GM18870 (cell line): ENCODE results near the gene ATE1.

Experiments
- ATAC-seq: cut with Tn5 transposase; IDR thresholded peaks from one replicate; pipeline ENCODE4 v1.9.1; 2021; ENCODE audit warnings: moderate library complexity; ENCODE audit not compliant: unreplicated experiment

The ATE1 gene

DNA sequence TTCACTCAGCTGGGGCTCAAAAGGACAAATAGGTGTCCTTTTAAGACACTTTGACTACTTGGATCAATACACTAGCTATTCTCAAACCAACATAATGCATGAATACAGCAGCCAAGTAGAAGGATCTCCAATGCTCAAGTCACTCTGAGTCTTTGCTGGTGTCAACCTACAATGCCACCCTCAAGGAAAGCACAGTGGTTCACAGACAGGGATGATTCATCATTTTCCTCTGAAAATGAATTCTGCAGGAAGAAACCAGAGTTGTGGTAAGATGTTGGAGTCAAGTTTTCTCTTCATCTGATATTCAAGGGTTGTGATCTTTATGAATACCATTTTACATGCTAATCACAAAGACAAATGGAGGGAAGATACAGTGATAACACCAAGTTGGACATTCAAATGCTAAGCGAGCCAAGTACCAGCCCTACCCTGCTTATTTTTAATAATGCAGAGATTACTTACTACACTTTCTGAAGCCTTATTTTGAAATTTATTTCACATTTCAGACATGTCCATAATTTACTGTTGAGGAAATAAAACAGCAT is 186.5 kb downstream of the ATE1 start:
- no peak for ATAC-seq

DNA sequence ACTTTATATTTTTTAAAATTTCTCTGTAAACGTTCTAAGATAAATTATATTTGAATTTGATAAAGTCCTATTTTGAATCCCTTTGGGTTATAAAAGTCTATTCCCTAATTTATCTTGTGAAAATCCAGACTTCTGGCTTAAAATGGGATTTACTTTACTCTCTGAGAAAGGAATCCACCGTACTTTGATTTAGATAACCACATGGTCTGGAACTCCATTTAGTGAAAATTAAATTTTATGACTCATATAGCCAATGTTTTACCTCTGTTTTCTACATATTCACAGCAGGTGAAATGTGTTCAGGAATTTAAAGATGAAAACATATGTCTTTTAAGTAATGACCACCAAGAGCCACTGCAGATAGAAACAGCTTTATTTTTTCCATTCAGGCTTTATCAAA is 187.8 kb downstream of the ATE1 start:
- ATAC-seq = no peak

DNA sequence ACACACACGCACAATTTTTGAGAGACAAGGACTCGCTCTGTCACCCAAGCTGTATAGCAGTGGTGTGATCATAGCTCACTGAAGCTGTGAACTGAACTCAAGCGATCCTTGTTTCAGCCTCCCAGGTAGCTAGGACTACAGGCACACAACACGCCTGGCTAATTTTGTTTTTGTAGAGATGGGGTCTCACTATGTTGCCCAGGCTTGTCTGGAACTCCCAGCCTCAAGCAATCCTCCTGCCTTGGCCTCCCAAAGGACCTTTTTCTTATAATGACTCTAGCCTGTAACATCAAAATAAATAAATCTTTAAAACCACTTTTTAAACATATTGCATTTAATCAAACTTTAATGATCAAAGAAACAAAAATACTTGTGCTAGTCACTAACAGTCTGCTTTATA is 188.7 kb downstream of the ATE1 start:
- ATAC-seq = no peak

GRCh38 chr10:121736315-121737130 is 191.3 kb downstream of the ATE1 start:
- ATAC-seq = no peak

DNA sequence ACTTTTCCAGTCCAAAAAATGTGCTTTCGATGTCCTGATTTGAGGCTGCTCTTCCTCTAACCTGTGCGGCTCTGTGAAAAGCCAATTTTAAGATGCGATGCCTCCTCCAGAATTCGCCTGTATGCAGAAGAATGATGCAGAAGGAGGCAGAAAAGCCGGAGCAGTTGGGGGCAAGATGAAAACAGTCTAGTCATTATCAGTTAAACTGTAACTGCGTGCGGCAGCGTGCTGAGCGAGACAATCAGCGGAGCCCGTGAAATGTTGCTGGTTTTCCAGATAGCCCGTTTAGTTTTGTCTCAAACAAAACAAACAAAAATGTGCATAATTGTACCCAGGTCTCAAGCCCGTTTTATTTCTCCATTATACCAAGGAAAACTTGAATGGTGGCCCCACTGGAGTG is 192.6 kb downstream of the ATE1 start:
- ATAC-seq = no peak

- ATAC-seq = no peak
Observed at GRCh38 chr10:121734589-121735045, 193.2 kb downstream of the ATE1 start.

DNA sequence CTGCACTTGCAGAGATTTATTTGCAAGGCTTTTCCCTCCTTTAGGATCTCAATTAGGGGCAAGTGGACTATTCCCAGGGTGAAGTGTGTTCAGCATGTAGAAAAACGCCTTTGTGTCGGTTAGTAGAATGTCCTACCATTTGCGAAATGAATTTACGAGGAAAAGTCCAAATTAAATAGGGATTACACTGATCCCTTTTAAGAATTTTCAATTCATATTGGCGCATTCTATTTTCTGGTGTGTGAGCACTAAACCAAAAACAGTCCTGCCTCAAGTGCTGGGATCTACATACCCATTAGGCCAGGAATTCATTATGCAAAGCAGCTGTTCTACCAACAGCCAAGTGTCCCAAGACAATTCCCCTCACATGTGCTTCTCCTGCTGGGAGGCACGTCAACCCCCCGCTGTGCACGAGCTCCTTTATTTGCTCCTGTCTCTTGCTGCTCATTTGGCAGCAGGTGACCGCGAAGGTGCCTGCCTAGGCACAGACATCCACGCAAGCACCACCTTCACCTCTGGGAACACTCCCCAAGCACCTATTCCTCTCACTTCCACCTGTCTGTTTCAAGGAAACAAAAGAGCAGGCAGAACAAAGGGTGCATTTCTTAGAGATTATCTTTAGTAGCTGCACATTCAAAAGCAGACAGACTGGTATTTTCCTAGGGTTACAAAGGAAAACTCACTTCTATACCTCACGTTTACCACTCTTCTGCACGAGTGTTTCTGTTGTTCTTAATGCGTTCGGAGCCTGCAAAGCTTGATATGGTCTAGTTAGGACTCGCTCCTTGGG is 195.0 kb downstream of the ATE1 start:
- ATAC-seq = no peak

- ATAC-seq = no peak
Observed at GRCh38 chr10:121732172-121732571, 195.7 kb downstream of the ATE1 start.

DNA sequence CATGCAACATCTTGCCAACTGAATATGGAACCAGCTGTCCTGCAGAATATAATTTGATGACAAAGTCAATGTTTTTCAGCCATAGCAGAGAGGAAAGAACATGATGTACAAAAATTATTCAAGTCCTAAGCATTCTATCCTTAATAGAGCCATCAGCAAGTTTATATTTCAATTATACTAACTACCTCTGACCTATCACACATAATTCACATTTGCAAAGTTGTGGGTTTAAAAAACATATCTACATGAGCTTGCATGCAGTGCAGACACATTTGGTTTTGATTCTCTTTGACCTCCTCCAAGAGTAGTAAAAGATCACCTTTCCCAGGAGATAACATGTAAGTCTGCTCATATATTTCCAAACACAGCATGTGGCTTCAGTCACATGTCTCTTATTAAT is 203.5 kb downstream of the ATE1 start:
- no peak for ATAC-seq

DNA sequence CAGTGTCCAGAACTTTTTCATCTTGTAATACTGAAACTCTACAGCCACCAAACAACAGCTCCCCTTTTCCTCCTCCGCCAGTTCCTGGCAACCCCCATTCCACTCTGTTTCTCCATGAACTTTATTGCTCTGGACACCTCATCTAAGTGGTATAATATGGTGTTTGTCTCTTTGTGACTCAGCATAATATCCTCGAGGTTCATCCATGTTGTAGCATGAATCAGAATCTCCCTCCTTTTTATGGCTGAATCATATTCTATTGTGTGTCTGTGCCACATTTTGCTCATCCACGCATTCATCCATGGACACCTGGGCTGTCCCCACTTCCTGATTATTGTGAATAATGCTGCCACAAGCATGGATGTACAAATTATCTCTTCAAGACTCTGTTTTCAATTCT is 205.2 kb downstream of the ATE1 start:
- ATAC-seq = no peak

DNA sequence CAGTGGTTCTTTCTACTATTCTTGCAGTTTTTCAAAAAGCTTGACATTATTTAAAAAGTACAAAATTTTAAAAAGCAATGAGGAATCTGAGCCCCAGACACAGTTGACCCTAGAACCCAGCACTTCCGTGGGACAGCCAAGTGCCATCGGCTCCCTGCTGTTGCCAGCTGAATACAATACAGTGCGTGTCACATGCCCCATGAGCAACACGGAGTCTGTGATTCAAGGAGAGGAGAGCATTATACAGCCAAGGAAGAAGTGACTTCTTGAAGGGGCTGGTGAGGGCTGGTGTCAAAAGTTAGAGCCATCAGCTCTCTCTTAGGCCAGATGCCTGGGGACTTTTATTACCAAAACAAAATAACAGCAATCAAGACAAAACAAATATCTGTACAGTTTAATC is 206.6 kb downstream of the ATE1 start:
- no peak for ATAC-seq

DNA sequence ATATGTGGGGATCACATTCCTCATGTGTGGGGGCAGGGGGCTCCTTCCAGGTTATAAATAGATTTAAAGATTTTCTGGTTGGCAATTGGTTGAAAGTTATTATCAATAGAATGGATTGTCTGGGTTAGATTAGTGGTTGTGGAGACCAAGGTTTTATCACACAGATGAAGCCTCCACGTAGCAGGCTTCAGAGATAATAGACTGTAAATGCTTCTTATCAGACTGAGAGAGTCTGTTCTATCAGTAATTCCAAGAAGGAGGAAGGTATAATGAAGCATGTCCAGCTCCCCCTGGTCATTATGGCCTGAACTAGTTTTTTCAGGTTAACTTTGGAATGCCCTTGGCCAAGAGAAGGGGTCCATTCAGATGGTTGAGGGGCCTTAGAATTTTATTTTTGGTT is 211.9 kb downstream of the ATE1 start:
- ATAC-seq = no peak

DNA sequence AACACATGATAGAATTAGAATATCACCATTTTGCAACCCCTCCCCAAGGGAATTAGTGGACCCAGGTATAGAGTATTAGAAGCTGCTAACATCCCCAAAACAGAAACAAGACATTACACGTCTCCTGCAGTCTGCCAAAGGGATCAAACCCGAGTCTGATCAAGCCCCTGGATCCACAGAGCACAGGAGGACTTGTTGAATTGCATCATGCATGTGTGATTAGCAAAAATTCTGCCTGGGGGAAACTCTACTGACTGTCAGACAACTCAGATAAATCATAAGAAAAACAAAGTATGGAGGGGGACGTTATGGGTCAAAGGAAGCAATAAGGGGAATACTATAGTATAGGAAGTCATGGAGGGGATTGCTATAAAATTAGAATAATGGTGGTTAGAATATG is 212.8 kb downstream of the ATE1 start:
- ATAC-seq = no peak

DNA sequence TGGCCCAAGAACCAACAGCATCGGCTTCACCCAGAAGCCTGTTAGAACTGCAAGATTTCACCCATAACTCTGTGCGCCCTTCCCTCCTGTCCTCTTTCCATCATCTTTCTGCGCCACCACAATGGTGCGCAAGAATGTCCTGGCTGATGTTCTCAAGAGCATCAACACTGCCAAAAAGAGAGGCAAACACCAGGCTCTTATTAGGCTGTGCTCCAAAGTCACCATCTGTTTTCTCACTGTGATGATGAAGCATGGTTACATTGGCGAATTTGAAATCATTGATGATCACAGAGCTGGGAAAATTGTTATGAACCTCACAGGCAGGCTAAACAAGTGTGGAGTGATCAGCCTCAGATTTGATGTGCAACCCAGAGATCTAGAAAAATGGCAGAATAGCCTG is 214.3 kb downstream of the ATE1 start:
- no peak for ATAC-seq

- no peak for ATAC-seq
Observed at GRCh38 chr10:121710971-121711370, 216.9 kb downstream of the ATE1 start.

- no peak for ATAC-seq
Observed at GRCh38 chr10:121710207-121710606, 217.6 kb downstream of the ATE1 start.

DNA sequence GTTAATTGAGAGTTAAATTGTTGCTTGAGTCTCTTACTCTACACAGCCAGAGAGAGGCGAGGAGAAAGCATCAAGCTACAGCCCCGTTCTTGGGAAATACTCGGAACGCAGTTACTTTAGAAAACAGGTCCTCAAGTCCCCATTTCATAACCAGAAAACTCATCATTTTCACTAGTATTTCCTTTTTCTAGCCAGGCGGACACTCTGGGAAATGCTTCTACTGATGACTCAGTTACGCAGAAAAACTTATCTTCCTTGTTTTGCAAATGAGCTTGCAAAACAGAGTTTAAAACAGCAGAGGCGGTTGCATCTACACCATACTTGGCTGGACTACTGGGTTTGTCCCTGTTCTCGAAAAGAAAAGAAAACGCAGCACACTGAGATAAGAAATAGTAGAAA is 218.2 kb downstream of the ATE1 start:
- no peak for ATAC-seq

GRCh38 chr10:121708728-121709674 is 218.8 kb downstream of the ATE1 start:
- ATAC-seq = no peak

- no peak for ATAC-seq
Observed at GRCh38 chr10:121702351-121703320, 225.2 kb downstream of the ATE1 start.

GRCh38 chr10:121700416-121700815 is 227.4 kb downstream of the ATE1 start:
- ATAC-seq = no peak
